ENCODE measurements around the gene ABHD6.

ABHD6 gene

DNA sequence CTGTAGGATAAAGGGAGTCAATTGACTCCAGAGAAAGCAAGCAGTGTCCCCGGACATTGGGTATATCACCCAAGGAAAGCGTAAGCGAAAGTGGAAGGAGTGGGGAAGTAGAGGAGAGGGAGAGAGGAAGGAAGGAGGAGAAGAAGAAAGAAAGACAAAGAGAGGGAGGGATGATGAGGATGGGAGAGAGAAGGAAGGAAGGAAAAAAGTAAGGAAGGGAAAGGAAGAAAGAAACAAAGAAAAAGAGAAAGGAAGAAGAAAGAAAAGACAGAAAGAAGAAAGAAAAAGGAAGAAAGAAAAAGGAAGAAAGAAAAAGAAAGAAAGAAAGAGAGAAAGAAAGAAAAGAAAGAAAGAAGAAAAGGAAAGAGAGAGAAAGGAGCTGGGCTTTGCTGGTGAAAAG is 27.7 kb upstream of the ABHD6 start:
- 69 to 75% methylated on average over 3 of the region's 3 CpGs for WGBS, 2 experiments (ENCODE audit: insufficient coverage in 2 of 2)
- no peaks in the 10 kb centered on the region for H3K9me3 ChIP-seq (ENCODE audit: control insufficient read depth, low read length)

DNA sequence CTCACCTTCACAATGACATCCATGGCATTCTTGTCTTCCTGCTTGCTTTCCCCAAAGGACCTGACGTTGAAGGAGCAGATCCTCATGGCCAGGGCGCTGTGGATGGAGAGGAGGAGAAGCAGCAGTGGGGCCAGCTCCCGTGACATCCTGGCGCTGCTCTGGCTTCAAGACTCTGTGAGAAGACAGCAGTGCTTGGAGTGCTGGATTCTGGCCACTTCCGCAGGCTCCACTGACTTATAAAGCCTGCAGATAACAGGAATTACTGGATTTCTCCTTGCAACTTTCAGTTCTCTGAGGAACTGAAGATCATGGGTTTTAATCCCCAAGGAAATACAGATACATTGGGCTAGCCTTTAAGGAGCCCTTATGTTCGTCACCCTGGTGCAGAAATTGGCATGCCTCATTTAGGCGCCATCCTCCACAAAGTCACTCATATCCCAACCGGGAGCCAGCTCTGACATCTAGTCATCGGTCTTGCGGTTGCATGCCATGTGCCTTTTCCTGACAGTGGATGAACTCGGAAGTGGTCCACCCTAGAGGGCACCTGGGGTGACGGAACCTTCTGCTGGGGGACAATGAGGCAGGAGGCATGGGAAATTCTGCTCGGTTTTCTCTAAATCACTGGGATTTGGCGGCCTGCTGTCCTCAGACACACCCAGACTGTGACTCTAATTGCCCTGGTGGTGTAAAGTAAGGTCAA is 26.7 kb upstream of the ABHD6 start, which contains the start of gene DNASE1L3:
DNASE1L3 (minus strand) TSS at position 212 of the 700 bp plus-strand sequence; CDS start at position 146, 66 bp downstream.
- no peak within 1 kb of the TSS for H3K4me3 ChIP-seq (ENCODE audit: extremely low read depth, insufficient read depth, low read length, poor library complexity, severe bottlenecking)

More for the DNA sequence above, 27.7 kb upstream of the ABHD6 start:
- Histone ChIP-seq H3K4me1 (ENCODE audit: control insufficient read depth, insufficient read depth, low read length, poor library complexity, severe bottlenecking) (peaks cover 9% of the 10 kb centered on the region), H3K27ac (ENCODE audit: low read depth, low read length, severe bottlenecking) (no peak overlapping the region), H3K4me3 (ENCODE audit: extremely low read depth, insufficient read depth, low read length, poor library complexity, severe bottlenecking) (no peak overlapping the region), H3K36me3 (ENCODE audit: control insufficient read depth, insufficient read depth, low read length) (no peaks in the 10 kb centered on the region)

DNA sequence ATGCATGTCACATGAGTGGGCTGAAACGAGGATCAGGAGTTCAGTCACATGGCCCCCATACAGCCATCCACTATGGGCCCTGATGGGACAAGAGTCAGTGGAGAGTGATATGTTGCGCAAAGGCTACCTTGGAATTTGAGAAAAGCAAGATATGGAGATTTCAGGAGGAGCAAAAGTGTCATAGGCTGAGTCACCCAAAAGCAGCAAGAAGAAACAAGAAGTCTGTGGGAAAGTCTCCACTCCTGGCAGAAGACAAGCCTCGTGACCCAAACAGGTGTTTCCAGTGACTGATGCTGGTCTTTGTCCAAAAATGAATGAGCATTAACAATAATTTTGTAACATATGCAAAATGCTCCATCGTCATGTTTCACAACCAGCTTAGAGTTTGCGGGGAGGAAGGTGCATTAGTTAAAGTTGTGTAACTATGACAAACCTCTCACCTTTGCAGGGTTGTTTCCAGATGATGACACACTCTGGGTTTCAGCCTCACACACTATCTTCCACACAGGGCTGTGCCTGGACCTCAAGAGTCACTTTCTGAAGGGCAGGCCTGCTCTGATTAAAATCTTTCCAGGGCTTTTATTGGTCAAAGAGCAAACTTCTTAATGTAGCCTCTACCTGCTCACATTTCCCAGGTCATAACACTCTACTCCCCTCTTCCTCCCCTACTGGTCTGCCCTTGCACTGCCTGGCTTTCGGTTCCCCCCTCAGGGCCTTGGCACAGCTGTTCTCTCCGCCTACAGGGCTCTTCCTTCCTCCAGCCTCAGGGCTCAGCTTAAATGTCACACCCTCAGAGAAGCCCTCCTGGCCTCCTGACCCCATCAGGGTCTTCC is 22.9 kb upstream of the ABHD6 start:
- 79 to 82% methylated on average over 3 to 5 of the region's 7 CpGs for WGBS, 2 experiments (ENCODE audit: insufficient coverage in 2 of 2)
- no peak overlapping the region for H3K4me3 ChIP-seq (ENCODE audit: extremely low read depth, insufficient read depth, low read length, poor library complexity, severe bottlenecking)
- no peaks in the 10 kb centered on the region for H3K36me3 ChIP-seq (ENCODE audit: control insufficient read depth, insufficient read depth, low read length)
- no peak overlapping the region for H3K27ac ChIP-seq (ENCODE audit: low read depth, low read length, severe bottlenecking)
- no peaks in the 10 kb centered on the region for H3K4me1 ChIP-seq (ENCODE audit: control insufficient read depth, insufficient read depth, low read length, poor library complexity, severe bottlenecking)
- no peaks in the 10 kb centered on the region for H3K9me3 ChIP-seq (ENCODE audit: control insufficient read depth, low read length)

More for the DNA sequence above, 26.7 kb upstream of the ABHD6 start, which contains the start of gene DNASE1L3:
- no peak within 1 kb of the TSS for H3K27ac ChIP-seq (ENCODE audit: low read depth, low read length, severe bottlenecking)
- H3K4me1 ChIP-seq (ENCODE audit: control insufficient read depth, insufficient read depth, low read length, poor library complexity, severe bottlenecking), result peaks cover 9% of the 10 kb centered on the region
- H3K36me3 ChIP-seq (ENCODE audit: control insufficient read depth, insufficient read depth, low read length), result no peaks in the 10 kb centered on the region
- no peaks in the 10 kb centered on the region for H3K9me3 ChIP-seq (ENCODE audit: control insufficient read depth, low read length)
- 88% methylated on average over 10 of the region's 14 CpGs for WGBS, 2 experiments (ENCODE audit: insufficient coverage in 2 of 2)

DNA sequence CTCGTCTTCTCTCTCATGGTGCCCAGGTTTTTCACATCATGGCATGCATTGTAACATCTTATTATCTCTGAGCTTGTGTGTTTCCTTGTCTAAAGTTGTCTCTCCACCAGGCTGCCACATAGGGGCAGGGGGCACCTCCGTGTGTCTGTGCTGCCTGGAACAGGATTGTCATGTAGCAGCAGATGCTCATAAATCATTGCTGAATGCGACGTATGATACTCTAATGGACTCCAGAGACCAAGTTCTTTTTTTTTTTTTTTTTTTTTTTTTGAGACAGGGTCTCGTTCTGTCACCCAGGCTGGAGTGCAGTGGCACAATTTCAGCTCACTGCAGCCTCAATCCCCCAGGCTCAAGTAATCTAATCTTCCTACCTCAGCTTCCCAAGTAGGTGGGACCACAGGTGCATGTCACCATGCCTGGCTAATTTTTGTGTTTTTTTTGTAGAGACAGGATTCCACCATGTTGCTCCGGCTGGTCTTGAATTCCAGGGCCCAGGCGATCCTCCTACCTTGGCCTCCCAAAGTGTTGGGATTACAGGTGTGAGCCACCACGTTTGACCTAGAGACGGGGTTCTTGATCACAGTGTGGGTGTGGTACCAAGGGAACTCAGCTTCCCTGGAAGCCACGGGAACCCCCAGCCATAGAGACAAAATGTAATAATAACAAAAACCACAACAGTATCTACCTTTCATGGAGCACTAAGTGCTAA is 22.1 kb upstream of the ABHD6 start:
- no peaks in the 10 kb centered on the region for H3K36me3 ChIP-seq (ENCODE audit: control insufficient read depth, insufficient read depth, low read length)
- WGBS, 2 experiments (ENCODE audit: insufficient coverage in 2 of 2), result 87 to 91% methylated on average over 4 to 5 of the region's 10 CpGs

DNA sequence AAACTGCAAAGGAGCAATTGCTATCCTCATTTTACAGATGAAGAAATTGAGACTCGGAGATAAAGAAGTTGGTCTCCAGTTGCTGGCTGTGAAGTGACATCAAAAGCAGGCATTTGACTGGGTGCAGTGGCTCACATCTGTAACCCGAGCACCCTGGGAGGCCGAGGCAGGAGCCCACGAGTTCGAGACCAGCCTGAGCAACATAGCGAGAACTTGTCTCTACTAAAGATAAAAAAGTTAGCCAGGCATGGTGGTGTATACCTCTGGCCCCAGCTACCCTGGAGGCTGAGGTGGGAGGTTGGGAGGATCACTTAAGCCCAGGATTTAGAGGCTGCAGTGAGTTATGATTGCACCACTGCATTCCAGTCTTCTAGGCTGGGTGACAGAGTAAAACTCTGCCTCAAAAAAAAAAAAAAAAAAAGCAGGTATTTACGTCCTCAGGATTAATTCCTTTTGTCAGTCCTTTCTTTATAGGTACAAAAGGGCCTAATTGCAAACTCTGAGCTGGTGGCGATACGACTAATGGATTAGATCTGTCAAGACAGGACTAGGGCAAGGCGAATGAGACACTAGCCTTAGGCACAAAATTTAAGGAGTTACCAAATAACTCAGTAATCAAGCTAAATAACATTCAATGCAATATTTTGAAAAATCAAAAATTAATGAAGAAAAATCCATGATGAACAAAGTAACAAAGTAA is 20.9 kb upstream of the ABHD6 start:
- 74 to 95% methylated on average over 5 to 8 of the region's 10 CpGs for whole genome bisulfite sequencing, 2 experiments (ENCODE audit: insufficient coverage in 2 of 2)
- H3K4me1 ChIP-seq (ENCODE audit: control insufficient read depth, insufficient read depth, low read length, poor library complexity, severe bottlenecking), result no peaks in the 10 kb centered on the region
- no peaks in the 10 kb centered on the region for H3K36me3 ChIP-seq (ENCODE audit: control insufficient read depth, insufficient read depth, low read length)

More for the DNA sequence above, 22.1 kb upstream of the ABHD6 start:
- H3K4me1 ChIP-seq (ENCODE audit: control insufficient read depth, insufficient read depth, low read length, poor library complexity, severe bottlenecking), result no peaks in the 10 kb centered on the region
- no peak overlapping the region for H3K27ac ChIP-seq (ENCODE audit: low read depth, low read length, severe bottlenecking)
- H3K4me3 ChIP-seq (ENCODE audit: extremely low read depth, insufficient read depth, low read length, poor library complexity, severe bottlenecking), result no peak overlapping the region
- no peaks in the 10 kb centered on the region for H3K9me3 ChIP-seq (ENCODE audit: control insufficient read depth, low read length)

DNA sequence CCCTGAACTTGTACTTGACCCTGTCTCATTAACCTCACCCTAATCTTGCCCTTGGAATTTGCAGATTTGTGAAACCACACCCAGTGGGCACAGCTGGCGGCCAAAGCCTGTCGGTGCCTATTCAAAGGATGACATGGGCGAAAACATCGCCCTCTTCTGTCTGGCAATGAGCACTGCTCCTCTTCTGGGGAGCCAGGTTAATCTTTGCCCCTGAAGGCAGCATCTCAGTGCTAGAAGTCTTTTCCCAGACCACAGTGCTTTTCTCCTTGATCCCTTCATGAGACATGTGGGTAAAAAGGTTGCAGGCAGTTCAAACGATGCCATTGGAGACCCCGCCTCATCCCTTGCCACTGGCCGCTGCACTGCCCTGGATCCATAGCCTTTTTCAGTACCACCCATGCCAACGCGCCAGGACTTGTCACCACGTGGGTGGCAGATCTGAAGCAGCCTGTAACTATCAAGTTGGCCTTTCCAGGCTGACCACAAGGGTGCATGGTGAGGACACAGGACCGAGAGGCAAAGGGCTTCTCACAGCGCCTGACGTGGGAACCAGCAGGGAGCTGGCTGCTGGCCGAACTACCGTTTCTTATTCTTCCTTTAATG is 20.3 kb upstream of the ABHD6 start:
- Histone ChIP-seq H3K9me3 (ENCODE audit: control insufficient read depth, low read length) (no peaks in the 10 kb centered on the region), H3K4me1 (ENCODE audit: control insufficient read depth, insufficient read depth, low read length, poor library complexity, severe bottlenecking) (no peaks in the 10 kb centered on the region), H3K4me3 (ENCODE audit: extremely low read depth, insufficient read depth, low read length, poor library complexity, severe bottlenecking) (no peak overlapping the region), H3K36me3 (ENCODE audit: control insufficient read depth, insufficient read depth, low read length) (no peaks in the 10 kb centered on the region), H3K27ac (ENCODE audit: low read depth, low read length, severe bottlenecking) (no peak overlapping the region)
- WGBS, 2 experiments (ENCODE audit: insufficient coverage in 2 of 2), result 13 to 17% methylated on average over 13 to 14 of the region's 15 CpGs

More for the DNA sequence above, 20.9 kb upstream of the ABHD6 start:
- Histone ChIP-seq H3K4me3 (ENCODE audit: extremely low read depth, insufficient read depth, low read length, poor library complexity, severe bottlenecking) (no peak overlapping the region), H3K27ac (ENCODE audit: low read depth, low read length, severe bottlenecking) (no peak overlapping the region), H3K9me3 (ENCODE audit: control insufficient read depth, low read length) (no peaks in the 10 kb centered on the region)

DNA sequence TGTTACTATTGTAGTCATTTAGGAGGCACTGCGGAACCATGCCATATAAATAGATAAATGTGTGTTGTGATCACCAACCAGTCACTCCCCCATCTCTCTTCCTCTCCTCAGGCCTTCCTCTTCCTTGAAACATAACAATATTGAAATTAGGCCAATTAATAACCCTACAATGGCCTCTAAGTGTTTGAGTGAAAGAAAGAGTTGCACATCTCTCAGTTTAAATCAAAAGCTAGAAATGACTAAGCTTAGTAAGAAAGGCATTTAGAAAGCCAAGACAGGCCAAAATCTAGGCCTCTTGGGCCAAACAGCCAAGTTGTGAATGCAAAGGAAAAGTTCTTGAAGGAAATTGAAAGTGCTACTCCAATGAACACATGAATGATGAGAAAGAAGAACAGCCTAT is 18.7 kb upstream of the ABHD6 start:
- WGBS, 2 experiments (ENCODE audit: insufficient coverage in 2 of 2), result no CpG with 5 or more reads among the region's 1 CpG

DNA sequence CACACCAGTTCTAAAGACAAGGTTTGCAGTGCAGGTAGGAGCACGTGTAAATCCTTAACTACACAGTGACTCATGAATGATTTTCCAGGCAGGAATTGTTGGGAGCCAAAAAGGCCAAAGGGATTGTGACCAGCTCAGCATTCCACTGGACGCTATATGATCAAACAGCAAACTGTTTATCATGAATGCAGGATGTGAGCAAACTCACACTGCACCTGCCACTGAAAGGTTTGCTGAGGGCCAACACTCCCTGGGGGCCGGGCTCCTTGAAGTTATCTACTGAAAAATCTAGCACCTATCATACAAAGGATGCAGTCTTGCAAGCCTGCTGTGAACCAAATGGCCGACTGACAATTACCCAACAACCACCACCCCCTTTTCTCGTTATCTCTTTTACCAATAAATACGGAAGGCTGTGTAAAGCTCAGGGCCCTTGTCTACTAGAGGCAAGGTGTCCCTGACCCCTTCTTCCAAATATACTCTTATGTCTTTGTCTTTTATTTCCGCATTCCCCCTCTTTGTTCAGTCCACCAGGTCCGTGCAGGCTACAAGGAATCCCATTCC is 15.3 kb upstream of the ABHD6 start:
- no peaks in the 10 kb centered on the region for H3K4me1 ChIP-seq (ENCODE audit: control insufficient read depth, insufficient read depth, low read length, poor library complexity, severe bottlenecking)
- H3K9me3 ChIP-seq (ENCODE audit: control insufficient read depth, low read length), result no peaks in the 10 kb centered on the region
- H3K36me3 ChIP-seq (ENCODE audit: control insufficient read depth, insufficient read depth, low read length), result no peaks in the 10 kb centered on the region
- no peak overlapping the region for H3K4me3 ChIP-seq (ENCODE audit: extremely low read depth, insufficient read depth, low read length, poor library complexity, severe bottlenecking)
- H3K27ac ChIP-seq (ENCODE audit: low read depth, low read length, severe bottlenecking), result no peak overlapping the region
- 60 to 63% methylated on average over 7 to 8 of the region's 8 CpGs for WGBS, 2 experiments (ENCODE audit: insufficient coverage in 2 of 2)

More for the DNA sequence above, 18.7 kb upstream of the ABHD6 start:
- Histone ChIP-seq H3K4me3 (ENCODE audit: extremely low read depth, insufficient read depth, low read length, poor library complexity, severe bottlenecking) (no peak overlapping the region), H3K27ac (ENCODE audit: low read depth, low read length, severe bottlenecking) (no peak overlapping the region), H3K36me3 (ENCODE audit: control insufficient read depth, insufficient read depth, low read length) (no peaks in the 10 kb centered on the region), H3K9me3 (ENCODE audit: control insufficient read depth, low read length) (no peaks in the 10 kb centered on the region), H3K4me1 (ENCODE audit: control insufficient read depth, insufficient read depth, low read length, poor library complexity, severe bottlenecking) (no peaks in the 10 kb centered on the region)

DNA sequence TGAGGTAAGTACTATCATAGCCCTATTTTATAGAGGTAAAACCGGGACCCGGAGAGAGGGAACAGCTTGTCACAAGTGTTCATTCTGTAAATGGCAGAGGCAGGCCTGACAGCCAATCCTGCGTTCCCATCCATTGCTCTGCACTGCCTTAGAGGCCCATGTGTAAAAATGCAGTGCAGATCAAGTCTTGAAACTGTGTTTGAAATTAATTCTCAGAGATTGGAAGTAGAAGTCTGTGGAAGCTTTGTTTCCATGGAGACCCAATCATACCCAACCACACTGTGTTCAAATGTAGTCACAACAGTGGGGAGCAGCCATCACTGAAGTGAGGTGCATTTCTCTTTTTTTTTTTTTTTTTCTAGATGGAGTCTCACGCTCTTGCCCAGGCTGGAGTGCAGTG is 13.7 kb upstream of the ABHD6 start:
- Histone ChIP-seq H3K36me3 (ENCODE audit: control insufficient read depth, insufficient read depth, low read length) (no peaks in the 10 kb centered on the region), H3K9me3 (ENCODE audit: control insufficient read depth, low read length) (no peaks in the 10 kb centered on the region), H3K4me3 (ENCODE audit: extremely low read depth, insufficient read depth, low read length, poor library complexity, severe bottlenecking) (no peak overlapping the region), H3K4me1 (ENCODE audit: control insufficient read depth, insufficient read depth, low read length, poor library complexity, severe bottlenecking) (no peaks in the 10 kb centered on the region), H3K27ac (ENCODE audit: low read depth, low read length, severe bottlenecking) (no peak overlapping the region)
- WGBS, 2 experiments (ENCODE audit: insufficient coverage in 2 of 2), result 100% methylated on average over 1 to 2 of the region's 4 CpGs

All from mesodermal cell (in vitro differentiated cells).